ENCODE data around the gene CRYBG2.

DNA sequence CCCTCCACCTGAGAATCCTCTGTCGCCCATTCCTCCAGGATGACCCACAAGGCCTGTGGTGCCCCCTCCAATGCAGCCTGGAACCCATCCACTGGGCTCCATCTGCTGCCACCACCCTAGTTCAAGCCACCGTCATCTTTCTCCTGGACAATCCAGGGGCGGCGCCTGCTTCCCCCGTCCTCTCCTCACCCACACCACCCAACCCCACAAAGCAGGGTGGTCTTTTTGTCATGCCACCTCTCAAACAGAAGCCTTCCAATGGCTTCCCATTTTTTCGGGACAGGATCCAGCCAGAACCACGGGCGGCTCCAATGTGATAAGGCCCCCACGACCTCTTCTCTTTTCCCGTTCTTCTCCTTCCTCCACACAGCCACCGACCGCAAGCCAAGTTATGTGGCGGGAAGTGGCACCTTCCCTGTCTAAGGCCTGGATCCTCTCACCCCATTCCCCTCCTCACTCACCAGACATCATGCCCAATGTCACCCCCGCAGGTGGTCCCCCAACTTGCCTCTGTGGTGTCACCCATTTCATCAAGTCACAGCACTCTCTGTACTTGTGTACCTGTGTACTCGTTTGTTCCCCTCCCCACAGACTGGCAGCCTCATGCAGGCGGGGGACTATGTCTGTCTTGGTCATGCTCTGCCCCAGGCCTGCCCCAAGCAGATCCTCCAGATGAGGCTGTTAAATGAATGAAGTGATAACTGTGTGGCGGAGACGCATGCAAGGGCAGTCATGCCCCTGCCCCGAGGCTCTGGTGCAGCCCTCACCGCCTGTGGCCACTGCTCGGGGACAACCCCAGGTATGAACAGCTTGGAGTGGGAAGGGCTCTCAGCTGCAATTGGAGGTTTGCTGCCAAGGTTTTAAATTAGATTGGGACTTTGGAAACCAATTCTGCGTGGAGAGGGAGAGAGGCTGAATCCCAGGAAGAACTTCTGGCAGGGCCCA is 58.5 kb downstream of the CRYBG2 start:
- TF ChIP-seq TAF1 (IDR thresholded peaks at IDR 0.05; ENCODE audit: borderline replicate concordance, insufficient read depth, low read length) (no peak), SIN3A (IDR thresholded peaks at IDR 0.05; ENCODE audit: borderline replicate concordance, insufficient read depth, low read length) (no peak)
- TF ChIP-seq, protein P1, sequence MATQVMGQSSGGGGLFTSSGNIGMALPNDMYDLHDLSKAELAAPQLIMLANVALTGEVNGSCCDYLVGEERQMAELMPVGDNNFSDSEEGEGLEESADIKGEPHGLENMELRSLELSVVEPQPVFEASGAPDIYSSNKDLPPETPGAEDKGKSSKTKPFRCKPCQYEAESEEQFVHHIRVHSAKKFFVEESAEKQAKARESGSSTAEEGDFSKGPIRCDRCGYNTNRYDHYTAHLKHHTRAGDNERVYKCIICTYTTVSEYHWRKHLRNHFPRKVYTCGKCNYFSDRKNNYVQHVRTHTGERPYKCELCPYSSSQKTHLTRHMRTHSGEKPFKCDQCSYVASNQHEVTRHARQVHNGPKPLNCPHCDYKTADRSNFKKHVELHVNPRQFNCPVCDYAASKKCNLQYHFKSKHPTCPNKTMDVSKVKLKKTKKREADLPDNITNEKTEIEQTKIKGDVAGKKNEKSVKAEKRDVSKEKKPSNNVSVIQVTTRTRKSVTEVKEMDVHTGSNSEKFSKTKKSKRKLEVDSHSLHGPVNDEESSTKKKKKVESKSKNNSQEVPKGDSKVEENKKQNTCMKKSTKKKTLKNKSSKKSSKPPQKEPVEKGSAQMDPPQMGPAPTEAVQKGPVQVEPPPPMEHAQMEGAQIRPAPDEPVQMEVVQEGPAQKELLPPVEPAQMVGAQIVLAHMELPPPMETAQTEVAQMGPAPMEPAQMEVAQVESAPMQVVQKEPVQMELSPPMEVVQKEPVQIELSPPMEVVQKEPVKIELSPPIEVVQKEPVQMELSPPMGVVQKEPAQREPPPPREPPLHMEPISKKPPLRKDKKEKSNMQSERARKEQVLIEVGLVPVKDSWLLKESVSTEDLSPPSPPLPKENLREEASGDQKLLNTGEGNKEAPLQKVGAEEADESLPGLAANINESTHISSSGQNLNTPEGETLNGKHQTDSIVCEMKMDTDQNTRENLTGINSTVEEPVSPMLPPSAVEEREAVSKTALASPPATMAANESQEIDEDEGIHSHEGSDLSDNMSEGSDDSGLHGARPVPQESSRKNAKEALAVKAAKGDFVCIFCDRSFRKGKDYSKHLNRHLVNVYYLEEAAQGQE (IDR thresholded peaks at IDR 0.05; ENCODE audit: insufficient read depth in 1 of 2, low read depth in 2 of 2, low read length in 2 of 2): no peak
